ENCODE data around the gene CLIP3.
"Not testable (repeated sequence)": the region's sequence is repeated elsewhere in the genome, so short reads cannot be mapped to it uniquely, and the experiment has no call there.

DNA sequence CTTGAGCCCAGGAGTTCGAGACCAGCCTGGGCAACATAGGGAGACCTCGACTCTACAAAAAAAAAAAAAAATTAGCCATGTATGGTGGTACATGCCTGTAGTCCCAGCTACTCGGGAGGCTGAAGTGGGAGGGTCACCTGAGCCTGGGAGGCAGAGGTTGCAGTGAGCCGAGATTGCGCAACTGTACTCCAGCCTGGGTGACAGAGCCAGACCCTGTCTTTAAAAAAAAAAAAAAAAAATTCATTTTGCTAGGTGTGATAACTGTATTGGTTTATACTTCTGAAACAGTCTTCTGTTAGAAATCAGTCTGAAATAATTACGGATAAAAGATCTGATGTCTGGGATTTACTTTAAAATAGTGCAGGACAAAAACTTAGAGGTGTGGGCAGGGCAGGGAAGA lies 8.4 kb upstream of the CLIP3 start:
- not testable (repeated sequence) for TF ChIP-seq EZH2 (IDR thresholded peaks at IDR 0.05)
- TF ChIP-seq, protein P1, sequence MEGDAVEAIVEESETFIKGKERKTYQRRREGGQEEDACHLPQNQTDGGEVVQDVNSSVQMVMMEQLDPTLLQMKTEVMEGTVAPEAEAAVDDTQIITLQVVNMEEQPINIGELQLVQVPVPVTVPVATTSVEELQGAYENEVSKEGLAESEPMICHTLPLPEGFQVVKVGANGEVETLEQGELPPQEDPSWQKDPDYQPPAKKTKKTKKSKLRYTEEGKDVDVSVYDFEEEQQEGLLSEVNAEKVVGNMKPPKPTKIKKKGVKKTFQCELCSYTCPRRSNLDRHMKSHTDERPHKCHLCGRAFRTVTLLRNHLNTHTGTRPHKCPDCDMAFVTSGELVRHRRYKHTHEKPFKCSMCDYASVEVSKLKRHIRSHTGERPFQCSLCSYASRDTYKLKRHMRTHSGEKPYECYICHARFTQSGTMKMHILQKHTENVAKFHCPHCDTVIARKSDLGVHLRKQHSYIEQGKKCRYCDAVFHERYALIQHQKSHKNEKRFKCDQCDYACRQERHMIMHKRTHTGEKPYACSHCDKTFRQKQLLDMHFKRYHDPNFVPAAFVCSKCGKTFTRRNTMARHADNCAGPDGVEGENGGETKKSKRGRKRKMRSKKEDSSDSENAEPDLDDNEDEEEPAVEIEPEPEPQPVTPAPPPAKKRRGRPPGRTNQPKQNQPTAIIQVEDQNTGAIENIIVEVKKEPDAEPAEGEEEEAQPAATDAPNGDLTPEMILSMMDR (IDR thresholded peaks at IDR 0.05): not testable (repeated sequence)

Measured in neural progenitor cell (in vitro differentiated cells).